Mesothelial cell of epicardium (in vitro differentiated cells): ENCODE data around the gene LYSMD4. TPM values are rescaled to one million over a fixed set of nuclear protein-coding genes. Genes with fewer than 3 reads are reported as not detected.
A peak's percentile ranks its signal among the peaks of the same experiment; 100 is the strongest.
"Not testable (repeated sequence)": the region's sequence is repeated elsewhere in the genome, so short reads cannot be mapped to it uniquely, and the experiment has no call there.

Experiments used
- DNase-seq, 2 experiments: peaks; one replicate each; pipeline ENCODE4 v3.0.0; 2021; ENCODE audit warnings: low spot score in 2 of 2; ENCODE audit not compliant: unreplicated experiment in 2 of 2
- H3K27ac Mint-ChIP-seq: 2 replicates; pipeline ENCODE4 v1.8.0; 2021; ENCODE audit warnings: mixed read lengths
- H3K27me3 Mint-ChIP-seq: 2 replicates; pipeline ENCODE4 v1.8.0; 2021; ENCODE audit warnings: low read depth, mixed read lengths
- H3K36me3 Mint-ChIP-seq: 2 replicates; pipeline ENCODE4 v1.8.0; 2021; ENCODE audit warnings: mixed read lengths
- H3K4me1 Mint-ChIP-seq: 2 replicates; pipeline ENCODE4 v1.8.0; 2021; ENCODE audit warnings: mixed read lengths
- H3K4me3 Mint-ChIP-seq: 2 replicates; pipeline ENCODE4 v1.8.0; 2021; ENCODE audit warnings: mild to moderate bottlenecking, moderate library complexity, mixed read lengths
- H3K9me3 Mint-ChIP-seq: 2 replicates; pipeline ENCODE4 v1.8.0; 2021; ENCODE audit warnings: mixed read lengths
- total RNA-seq: library from RNA; stranded (reverse); gene quantifications from 3 replicates; pipeline ENCODE4 v1.2.1, GENCODE V29; 2021
- TF ChIP-seq, protein P1 (sequence below): fragments of 200-600 bp; sonication (generic); IDR thresholded peaks from one replicate; pipeline ENCODE4 v1.5.0; 2021; ENCODE audit warnings: antibody characterized with exemption; ENCODE audit not compliant: unreplicated experiment

Gene LYSMD4
- total RNA-seq, 1 donor from 2014 or later: 17.2 TPM

DNA sequence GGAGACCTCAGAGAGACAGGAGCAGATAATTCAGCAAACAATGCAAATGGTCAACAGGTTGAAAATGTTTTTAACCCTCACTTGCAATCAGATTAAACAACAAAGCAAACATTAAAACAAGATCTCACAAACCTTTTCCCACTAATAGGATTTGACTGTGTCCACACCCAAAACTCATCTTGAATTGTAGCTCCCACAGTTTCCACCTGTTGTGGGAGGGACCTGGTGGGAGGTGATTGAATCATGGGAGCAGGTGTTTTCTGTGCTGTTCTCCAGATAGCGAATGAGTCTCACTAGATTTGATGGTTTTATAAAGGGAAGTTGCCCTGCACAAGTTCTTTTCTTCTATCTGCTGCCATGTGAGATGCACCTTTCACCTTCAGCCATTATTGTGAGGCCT, 1.3 kb upstream of the LYSMD4 start:
- no peak overlapping the region for H3K27ac Mint-ChIP-seq

GRCh38 chr15:99734040-99734291, 729 bp upstream of the LYSMD4 start:
- DNase-seq, H3K9me3 Mint-ChIP-seq, H3K27me3 Mint-ChIP-seq, H3K36me3 Mint-ChIP-seq: not testable (repeated sequence)
- Mint-ChIP-seq H3K27ac (peak overlapping the region; percentile 87), H3K4me1 (peaks cover 30% of the 10 kb centered on the region), H3K4me3 (peak overlapping the region; percentile 74)

More for the DNA sequence above, 1.3 kb upstream of the LYSMD4 start:
- Mint-ChIP-seq H3K27me3 (no peaks in the 10 kb centered on the region), H3K36me3 (no peaks in the 10 kb centered on the region), H3K4me1 (peaks cover 30% of the 10 kb centered on the region), H3K4me3 (peak overlapping the region; percentile 33), H3K9me3 (no peaks in the 10 kb centered on the region)
- TF ChIP-seq, protein P1, sequence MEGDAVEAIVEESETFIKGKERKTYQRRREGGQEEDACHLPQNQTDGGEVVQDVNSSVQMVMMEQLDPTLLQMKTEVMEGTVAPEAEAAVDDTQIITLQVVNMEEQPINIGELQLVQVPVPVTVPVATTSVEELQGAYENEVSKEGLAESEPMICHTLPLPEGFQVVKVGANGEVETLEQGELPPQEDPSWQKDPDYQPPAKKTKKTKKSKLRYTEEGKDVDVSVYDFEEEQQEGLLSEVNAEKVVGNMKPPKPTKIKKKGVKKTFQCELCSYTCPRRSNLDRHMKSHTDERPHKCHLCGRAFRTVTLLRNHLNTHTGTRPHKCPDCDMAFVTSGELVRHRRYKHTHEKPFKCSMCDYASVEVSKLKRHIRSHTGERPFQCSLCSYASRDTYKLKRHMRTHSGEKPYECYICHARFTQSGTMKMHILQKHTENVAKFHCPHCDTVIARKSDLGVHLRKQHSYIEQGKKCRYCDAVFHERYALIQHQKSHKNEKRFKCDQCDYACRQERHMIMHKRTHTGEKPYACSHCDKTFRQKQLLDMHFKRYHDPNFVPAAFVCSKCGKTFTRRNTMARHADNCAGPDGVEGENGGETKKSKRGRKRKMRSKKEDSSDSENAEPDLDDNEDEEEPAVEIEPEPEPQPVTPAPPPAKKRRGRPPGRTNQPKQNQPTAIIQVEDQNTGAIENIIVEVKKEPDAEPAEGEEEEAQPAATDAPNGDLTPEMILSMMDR: no peak
- no peak for DNase-seq

- no peaks in the 10 kb centered on the region for H3K27me3 Mint-ChIP-seq
- peak in 1 of 2 experiments; percentile 46 for DNase-seq
- peak overlapping the region; percentile 83 for H3K27ac Mint-ChIP-seq
- no peaks in the 10 kb centered on the region for H3K36me3 Mint-ChIP-seq
- H3K4me3 Mint-ChIP-seq: peak overlapping the region; percentile 84
- no peaks in the 10 kb centered on the region for H3K9me3 Mint-ChIP-seq
- TF ChIP-seq, protein P1: no peak
- H3K4me1 Mint-ChIP-seq: peaks cover 30% of the 10 kb centered on the region
Measured at GRCh38 chr15:99732751-99733267, 428 bp downstream of the LYSMD4 start.

- Mint-ChIP-seq H3K27me3 (no peaks in the 10 kb centered on the region), H3K4me3 (peak overlapping the region; percentile 84), H3K27ac (peak overlapping the region; percentile 83), H3K4me1 (peaks cover 30% of the 10 kb centered on the region), H3K9me3 (no peaks in the 10 kb centered on the region), H3K36me3 (no peaks in the 10 kb centered on the region)
- TF ChIP-seq, protein P1: no peak
- DNase-seq: no peak
Measured at GRCh38 chr15:99732124-99732750, 1.0 kb downstream of the LYSMD4 start.

DNA sequence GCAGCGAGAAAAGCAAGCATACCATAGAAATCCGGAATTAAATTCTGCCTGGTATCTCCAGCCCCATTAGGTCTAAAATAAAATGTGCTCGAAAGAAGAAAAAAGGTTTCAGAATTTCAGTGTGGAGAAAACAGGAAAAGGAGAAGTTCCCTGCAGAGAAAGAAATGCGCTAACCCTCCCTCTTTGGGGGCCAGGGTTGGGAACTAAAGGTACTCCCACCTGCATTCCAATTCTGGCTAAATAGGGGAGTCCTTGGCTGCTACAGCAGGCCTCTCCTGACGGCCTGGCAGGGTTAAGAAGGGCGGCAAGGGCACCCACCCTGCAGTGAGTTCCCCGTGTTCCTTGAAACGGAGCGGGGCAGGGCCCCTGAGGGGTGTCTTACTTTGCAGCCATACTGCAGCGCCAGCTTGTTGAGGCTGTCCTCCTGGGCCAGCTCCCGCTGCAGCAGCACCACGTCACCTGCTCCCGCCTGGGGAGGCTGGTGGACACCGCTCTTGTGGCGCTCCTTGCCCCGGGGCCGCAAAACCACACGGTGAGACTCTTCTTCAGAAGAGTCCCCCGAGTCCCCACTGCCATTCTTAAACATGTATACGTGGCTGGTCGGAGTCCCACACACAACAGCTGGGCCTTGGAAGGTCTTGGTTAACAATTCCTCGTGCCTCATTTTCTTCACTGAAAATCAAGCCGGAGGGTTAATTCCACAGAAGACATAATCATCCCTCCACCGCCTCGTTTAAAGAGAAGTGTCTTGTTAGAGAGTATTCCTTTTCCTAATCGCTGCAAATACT, 1.7 kb downstream of the LYSMD4 start:
- DNase-seq: no peak
- Mint-ChIP-seq H3K4me1 (peaks cover 30% of the 10 kb centered on the region), H3K4me3 (peak overlapping the region; percentile 84), H3K9me3 (no peaks in the 10 kb centered on the region), H3K27ac (peak overlapping the region; percentile 83), H3K36me3 (peaks cover 4% of the 10 kb centered on the region), H3K27me3 (no peaks in the 10 kb centered on the region)
- TF ChIP-seq, protein P1: no peak

DNA sequence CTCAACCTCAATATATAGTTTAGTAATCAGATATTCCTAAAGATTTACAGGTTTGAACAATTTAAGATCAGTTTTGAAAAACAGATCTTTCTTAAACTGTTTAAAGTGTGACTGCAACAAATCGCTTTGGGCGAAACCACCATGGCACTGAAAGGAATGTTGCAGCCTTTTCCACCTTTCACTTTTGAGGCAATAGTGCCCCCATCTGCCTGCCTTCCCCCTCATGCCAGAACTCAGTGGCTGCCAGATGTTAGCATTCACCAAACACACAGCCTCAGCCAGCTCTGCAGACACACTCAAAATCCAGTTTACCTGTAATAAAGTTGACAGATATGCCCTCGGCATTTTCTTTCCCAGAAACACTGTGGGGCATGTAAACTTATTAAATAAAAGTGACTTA, 3.3 kb downstream of the LYSMD4 start:
- Mint-ChIP-seq H3K9me3 (peaks cover 5% of the 10 kb centered on the region), H3K27me3 (no peaks in the 10 kb centered on the region), H3K4me3 (no peak overlapping the region), H3K36me3 (peaks cover 15% of the 10 kb centered on the region), H3K27ac (no peak overlapping the region), H3K4me1 (peaks cover 30% of the 10 kb centered on the region)
- TF ChIP-seq, protein P1: no peak
- DNase-seq: no peak
